GM21619 (cell line): ENCODE results near the gene AGPAT3.
A peak's percentile ranks its signal among the peaks of the same experiment; 100 is the strongest.
"Not testable (repeated sequence)": the region's sequence is repeated elsewhere in the genome, so short reads cannot be mapped to it uniquely, and the experiment has no call there.

Experiments used
- ATAC-seq: cut with Tn5 transposase; IDR thresholded peaks from one replicate; pipeline ENCODE4 v1.9.1; 2021; ENCODE audit not compliant: unreplicated experiment

AGPAT3 gene

GRCh38 chr21:43881935-43882334, 16.9 kb downstream of the AGPAT3 start:
- ATAC-seq: no peak

GRCh38 chr21:43882952-43883545, 18.0 kb downstream of the AGPAT3 start:
- ATAC-seq: no peak

- peak; percentile 50 for ATAC-seq
These were observed 19.2 kb downstream of the AGPAT3 start for GRCh38 chr21:43884012-43884860.

- no peak for ATAC-seq
These were observed 19.9 kb downstream of the AGPAT3 start for GRCh38 chr21:43884861-43885417.

- ATAC-seq: no peak
These were observed 20.7 kb downstream of the AGPAT3 start for GRCh38 chr21:43885721-43886120.

- no peak for ATAC-seq
These were observed 21.5 kb downstream of the AGPAT3 start for GRCh38 chr21:43886565-43886964.

GRCh38 chr21:43889069-43889468, 24.0 kb downstream of the AGPAT3 start:
- no peak for ATAC-seq

GRCh38 chr21:43890042-43890441, 25.0 kb downstream of the AGPAT3 start:
- no peak for ATAC-seq

- ATAC-seq: no peak
These were observed 27.3 kb downstream of the AGPAT3 start for GRCh38 chr21:43892334-43892733.

- peak; percentile 28 for ATAC-seq
These were observed 28.0 kb downstream of the AGPAT3 start for GRCh38 chr21:43892984-43893535.

- ATAC-seq: peak; percentile 82
These were observed 28.6 kb downstream of the AGPAT3 start for GRCh38 chr21:43893536-43894205.

GRCh38 chr21:43894206-43894577, 29.2 kb downstream of the AGPAT3 start:
- ATAC-seq: no peak

GRCh38 chr21:43895196-43895595, 30.2 kb downstream of the AGPAT3 start:
- ATAC-seq: no peak

- not testable (repeated sequence) for ATAC-seq
These were observed 31.8 kb downstream of the AGPAT3 start for GRCh38 chr21:43896696-43897299.

- ATAC-seq: no peak
These were observed 34.5 kb downstream of the AGPAT3 start for GRCh38 chr21:43899307-43900077.

- no peak for ATAC-seq
These were observed 35.0 kb downstream of the AGPAT3 start for GRCh38 chr21:43900078-43900385.

- no peak for ATAC-seq
These were observed 35.7 kb downstream of the AGPAT3 start for GRCh38 chr21:43900690-43901089.

- no peak for ATAC-seq
These were observed 37.4 kb downstream of the AGPAT3 start for GRCh38 chr21:43902441-43902840.

- no peak for ATAC-seq
These were observed 38.5 kb downstream of the AGPAT3 start for GRCh38 chr21:43903451-43904091.

GRCh38 chr21:43904331-43904781, 39.3 kb downstream of the AGPAT3 start:
- ATAC-seq: no peak
